Spleen (tissue), 7 donors: ENCODE results near the gene RPUSD4.

Source experiments
- CTCF ChIP-seq, 11 experiments: fragments of 200-600 bp in 7 of 11; fragments of 450-650 bp in 4 of 11; sonication (generic) in 4 of 11; IDR thresholded peaks in 8 of 11; conservative IDR thresholded peaks in 3 of 11; 1 replicate in 7 of 11; 2 replicates in 4 of 11; pipeline versions ENCODE4 v1.4.0 to v1.8.0; 2016 to 2021; ENCODE audit warnings: antibody characterized with exemption in 11 of 11, inconsistent platforms in 4 of 11, mild to moderate bottlenecking in 1 of 11
- POLR2A ChIP-seq, 3 donors: fragments of 450-650 bp; IDR thresholded peaks; one replicate each; pipeline ENCODE4 v1.5.1; 2017; ENCODE audit warnings: antibody characterized with exemption in 3 of 3, mild to moderate bottlenecking in 1 of 3
- donor health status: DM: no; HTN: no; CAD: no; lungs with moderate emphysema.
- donor health status: DM: no; HTN: no; CAD: no.
- donor health status: DM: no; HTN: no; CAD: no.

- TF ChIP-seq POLR2A (IDR thresholded peaks at IDR 0.05) (no peak), CTCF (IDR thresholded peaks at IDR 0.05 in 8 of 11, conservative IDR thresholded peaks at IDR 0.05 in 3 of 11) (no peak)
These were observed 3.6 kb downstream of the RPUSD4 start for GRCh38 chr11:126207896-126208295.
